Endothelial cell (in vitro differentiated cells): Measurements from ENCODE around the gene ITGB5. TPM values are rescaled to one million over a fixed set of nuclear protein-coding genes. Genes with fewer than 3 reads are reported as not detected.

Experiments used
- DNase-seq: peaks from one replicate; pipeline ENCODE4 v3.0.0; 2021; ENCODE audit warnings: low spot score
- H3K27ac Mint-ChIP-seq: one replicate; pipeline ENCODE4 v1.8.0; 2021; ENCODE audit warnings: mixed read lengths, inconsistent platforms; ENCODE audit not compliant: unreplicated experiment
- H3K27me3 Mint-ChIP-seq: one replicate; pipeline ENCODE4 v1.8.0; 2021; ENCODE audit warnings: mild to moderate bottlenecking, moderate library complexity, mixed read lengths, inconsistent platforms; ENCODE audit not compliant: unreplicated experiment
- H3K36me3 Mint-ChIP-seq: one replicate; pipeline ENCODE4 v1.8.0; 2021; ENCODE audit warnings: mild to moderate bottlenecking, low read depth, mixed read lengths, inconsistent platforms; ENCODE audit not compliant: unreplicated experiment
- H3K4me1 Mint-ChIP-seq: one replicate; pipeline ENCODE4 v1.8.0; 2021; ENCODE audit warnings: mild to moderate bottlenecking, mixed read lengths, inconsistent platforms; ENCODE audit not compliant: unreplicated experiment
- H3K4me3 Mint-ChIP-seq: one replicate; pipeline ENCODE4 v1.8.0; 2021; ENCODE audit warnings: mild to moderate bottlenecking, mixed read lengths, inconsistent platforms; ENCODE audit not compliant: unreplicated experiment
- H3K9me3 Mint-ChIP-seq: one replicate; pipeline ENCODE4 v1.8.0; 2021; ENCODE audit warnings: mixed read lengths, inconsistent platforms; ENCODE audit not compliant: unreplicated experiment
- CTCF ChIP-seq: fragments of 200-600 bp; sonication (generic); IDR thresholded peaks from one replicate; pipeline ENCODE4 v1.5.0; 2021; ENCODE audit warnings: antibody characterized with exemption; ENCODE audit not compliant: unreplicated experiment
- total RNA-seq: library from RNA; stranded (reverse); fragmentation: NEBNext Ultra II Directional; extraction: Animal tissue kit (Norgen Biotek cat#: 25700); gene quantifications from one replicate; pipeline ENCODE4 v1.2.1, GENCODE V29; 2021; ENCODE audit not compliant: unreplicated experiment

The ITGB5 gene
- total RNA-seq, 1 donor from 2014 or later: 55.2 TPM

DNA sequence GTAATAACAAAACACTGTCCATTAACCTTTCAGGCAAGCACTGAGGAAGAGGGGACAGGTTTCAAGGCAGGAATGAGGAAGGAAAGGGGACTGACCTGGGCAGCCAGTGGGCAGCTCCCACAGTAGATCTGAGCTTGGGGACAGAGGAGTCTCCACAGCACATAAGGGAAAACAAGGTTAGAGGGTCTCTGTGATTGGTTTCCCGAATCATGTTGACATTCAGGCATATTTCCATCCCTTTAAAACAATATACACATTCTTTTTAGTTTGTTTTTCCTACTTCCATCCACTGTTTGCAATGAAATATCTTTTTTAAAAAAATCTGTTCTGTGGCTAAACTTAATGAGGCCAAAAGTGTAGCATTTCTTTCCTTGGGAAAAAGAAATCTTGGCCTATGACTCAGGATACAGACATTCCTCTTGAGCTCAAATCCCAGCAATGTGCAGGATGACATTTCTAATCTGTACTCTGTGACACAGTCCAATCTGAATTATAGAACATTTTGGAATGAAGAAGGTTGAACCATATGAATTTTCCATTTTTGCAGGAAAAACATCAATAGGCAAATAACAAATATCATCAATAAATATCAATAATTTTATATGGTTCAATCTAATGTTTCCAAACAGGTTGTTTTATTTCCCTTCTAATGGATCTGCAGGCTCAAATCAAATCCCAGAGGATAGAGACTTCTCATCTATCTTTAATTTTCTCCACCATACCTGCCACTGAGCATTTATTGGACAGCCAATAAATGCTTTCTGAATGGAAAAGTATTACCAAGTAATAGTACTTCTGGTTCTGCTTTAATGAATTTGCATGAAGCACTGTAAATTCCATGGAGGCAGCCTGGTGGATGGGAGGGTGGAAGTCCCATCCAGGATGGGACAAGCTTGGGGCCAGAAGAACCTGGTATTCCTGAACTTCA is 54.1 kb downstream of the ITGB5 start:
- peaks cover 59% of the 10 kb centered on the region for H3K4me1 Mint-ChIP-seq
- DNase-seq: no peak
- H3K4me3 Mint-ChIP-seq: no peak overlapping the region
- H3K27ac Mint-ChIP-seq: no peak overlapping the region
- H3K27me3 Mint-ChIP-seq: peaks cover 7% of the 10 kb centered on the region
- H3K36me3 Mint-ChIP-seq: peaks cover 10% of the 10 kb centered on the region
- no peak for TF ChIP-seq CTCF
- no peaks in the 10 kb centered on the region for H3K9me3 Mint-ChIP-seq

DNA sequence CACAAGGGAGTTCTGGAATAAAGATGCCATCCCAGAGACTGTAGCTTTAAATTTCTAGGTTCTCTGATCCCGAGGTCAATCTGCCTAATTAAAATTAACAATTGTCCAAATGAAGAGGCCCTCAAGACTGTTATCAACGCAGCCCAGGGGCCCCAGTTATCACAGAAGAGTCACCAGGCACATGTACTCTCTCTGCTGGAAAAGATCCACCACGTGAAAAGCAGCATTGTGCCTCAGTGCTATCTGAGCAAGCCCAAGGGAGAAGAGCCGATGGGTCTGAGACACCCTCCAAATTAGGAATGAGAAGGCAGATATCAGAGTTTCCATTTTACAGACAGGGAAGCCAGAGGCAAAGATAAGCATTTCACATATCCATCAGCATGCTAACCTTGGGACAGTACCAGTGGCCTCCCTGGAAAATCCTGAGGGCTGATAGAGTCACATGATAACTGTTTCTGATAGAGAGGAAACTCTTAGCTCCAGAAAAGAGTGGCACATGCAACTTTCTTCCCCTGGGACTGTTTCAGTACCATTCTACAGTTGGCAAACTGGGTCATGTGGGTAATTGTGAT is 55.5 kb downstream of the ITGB5 start:
- Mint-ChIP-seq H3K27me3 (peaks cover 7% of the 10 kb centered on the region), H3K4me1 (peaks cover 54% of the 10 kb centered on the region), H3K27ac (no peak overlapping the region), H3K9me3 (no peaks in the 10 kb centered on the region), H3K36me3 (peaks cover 10% of the 10 kb centered on the region), H3K4me3 (no peak overlapping the region)
- TF ChIP-seq CTCF: no peak
- no peak for DNase-seq

DNA sequence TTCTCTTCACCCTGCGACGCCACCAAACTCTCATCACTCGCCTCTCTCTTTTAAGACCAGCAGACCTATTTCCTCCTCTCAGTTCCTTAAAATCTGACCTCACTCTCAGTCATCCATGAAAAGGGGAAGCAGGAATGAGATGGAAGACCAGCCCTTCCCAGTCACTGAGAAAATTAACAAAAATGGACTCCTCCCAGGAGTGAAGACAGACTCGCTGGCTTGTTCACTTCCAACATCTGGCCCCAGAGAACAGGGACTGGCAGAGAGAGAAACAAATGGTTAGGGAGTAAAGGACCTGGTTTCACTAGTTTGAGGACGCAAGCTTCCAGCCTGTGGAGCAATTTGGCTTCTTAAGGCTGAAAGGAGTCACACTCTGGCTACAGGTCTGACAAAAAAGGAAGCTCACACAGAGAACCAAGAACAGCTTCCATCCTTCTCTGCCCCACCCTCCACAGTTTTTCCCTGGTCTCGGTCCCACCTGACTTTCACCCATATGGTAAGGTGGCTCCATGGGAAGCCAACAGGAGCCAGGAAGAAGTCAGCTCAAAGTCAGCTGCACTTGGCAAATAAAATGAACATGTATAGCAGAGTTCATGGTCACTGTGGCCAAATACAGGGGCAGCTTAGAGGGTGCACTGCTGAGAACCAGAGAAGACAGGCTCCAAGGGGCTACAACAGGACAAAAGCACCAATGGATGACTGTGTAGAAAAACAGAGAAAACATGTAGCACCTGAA is 57.2 kb downstream of the ITGB5 start:
- Mint-ChIP-seq H3K27ac (peak overlapping the region; percentile 62), H3K4me1 (peaks cover 40% of the 10 kb centered on the region)

GRCh38 chr3:124829178-124829818 is 57.9 kb downstream of the ITGB5 start:
- TF ChIP-seq CTCF: no peak
- no peak for DNase-seq
- peaks cover 10% of the 10 kb centered on the region for H3K36me3 Mint-ChIP-seq
- H3K4me3 Mint-ChIP-seq: no peak overlapping the region
- peaks cover 38% of the 10 kb centered on the region for H3K4me1 Mint-ChIP-seq
- peaks cover 7% of the 10 kb centered on the region for H3K27me3 Mint-ChIP-seq
- no peaks in the 10 kb centered on the region for H3K9me3 Mint-ChIP-seq
- peak overlapping the region; percentile 62 for H3K27ac Mint-ChIP-seq

More for the DNA sequence above, 57.2 kb downstream of the ITGB5 start:
- H3K36me3 Mint-ChIP-seq: peaks cover 10% of the 10 kb centered on the region
- no peaks in the 10 kb centered on the region for H3K9me3 Mint-ChIP-seq
- DNase-seq: no peak
- peaks cover 7% of the 10 kb centered on the region for H3K27me3 Mint-ChIP-seq
- H3K4me3 Mint-ChIP-seq: no peak overlapping the region
- TF ChIP-seq CTCF: no peak
